ENCODE data around the gene AUTS2. TPM values are rescaled to one million over a fixed set of nuclear protein-coding genes. Genes with fewer than 3 reads are reported as not detected.

The AUTS2 gene
- total RNA-seq, 1 experiment from 2014 or later = 38.5 TPM

GRCh38 chr7:70379210-70379609, 780.9 kb downstream of the AUTS2 start:
- no peak overlapping the region for H3K4me3 ChIP-seq (ENCODE audit: low read length)
- H3K9ac ChIP-seq (ENCODE audit: low read length) = no peak overlapping the region
- peaks cover 14% of the 10 kb centered on the region for H3K4me1 ChIP-seq (ENCODE audit: low read length)
- H4K20me1 ChIP-seq (ENCODE audit: insufficient read depth, low read depth, low read length) = no peaks in the 10 kb centered on the region
- no peak overlapping the region for H2AFZ ChIP-seq (ENCODE audit: low read length)
- no peaks in the 10 kb centered on the region for H3K36me3 ChIP-seq (ENCODE audit: insufficient read depth, low read length)
- H3K27ac ChIP-seq (ENCODE audit: low read length) = no peak overlapping the region
- H3K9me2 ChIP-seq (replicated peaks; ENCODE audit: insufficient read depth, low read length) = no peaks in the 10 kb centered on the region
- H3K4me2 ChIP-seq (ENCODE audit: low read depth, low read length, poor library complexity, severe bottlenecking) = no peak overlapping the region
- H3K79me2 ChIP-seq (ENCODE audit: low read length) = no peaks in the 10 kb centered on the region
- H3K27me3 ChIP-seq (ENCODE audit: low read length) = no peaks in the 10 kb centered on the region
- no peaks in the 10 kb centered on the region for H3K9me3 ChIP-seq (ENCODE audit: low read length)
- DNase-seq = no peak

GRCh38 chr7:70380421-70381015, 782.2 kb downstream of the AUTS2 start:
- H3K9me2 ChIP-seq (replicated peaks; ENCODE audit: insufficient read depth, low read length) = no peaks in the 10 kb centered on the region
- H3K36me3 ChIP-seq (ENCODE audit: insufficient read depth, low read length) = no peaks in the 10 kb centered on the region
- no peaks in the 10 kb centered on the region for H3K9me3 ChIP-seq (ENCODE audit: low read length)
- no peaks in the 10 kb centered on the region for H4K20me1 ChIP-seq (ENCODE audit: insufficient read depth, low read depth, low read length)
- H3K79me2 ChIP-seq (ENCODE audit: low read length) = no peaks in the 10 kb centered on the region
- H3K27me3 ChIP-seq (ENCODE audit: low read length) = no peaks in the 10 kb centered on the region
- no peak overlapping the region for H3K4me2 ChIP-seq (ENCODE audit: low read depth, low read length, poor library complexity, severe bottlenecking)
- H3K27ac ChIP-seq (ENCODE audit: low read length) = no peak overlapping the region
- DNase-seq = no peak
- no peak overlapping the region for H3K4me3 ChIP-seq (ENCODE audit: low read length)
- H2AFZ ChIP-seq (ENCODE audit: low read length) = no peak overlapping the region
- peaks cover 22% of the 10 kb centered on the region for H3K4me1 ChIP-seq (ENCODE audit: low read length)
- H3K9ac ChIP-seq (ENCODE audit: low read length) = no peak overlapping the region

GRCh38 chr7:70383066-70383782, 784.9 kb downstream of the AUTS2 start:
- Histone ChIP-seq H3K27me3 (ENCODE audit: low read length) (no peaks in the 10 kb centered on the region), H3K36me3 (ENCODE audit: insufficient read depth, low read length) (no peaks in the 10 kb centered on the region), H3K9me2 (replicated peaks; ENCODE audit: insufficient read depth, low read length) (no peaks in the 10 kb centered on the region), H3K9ac (ENCODE audit: low read length) (no peak overlapping the region), H4K20me1 (ENCODE audit: insufficient read depth, low read depth, low read length) (no peaks in the 10 kb centered on the region), H3K79me2 (ENCODE audit: low read length) (no peaks in the 10 kb centered on the region), H3K27ac (ENCODE audit: low read length) (no peak overlapping the region), H2AFZ (ENCODE audit: low read length) (no peak overlapping the region), H3K4me1 (ENCODE audit: low read length) (peaks cover 11% of the 10 kb centered on the region), H3K4me2 (ENCODE audit: low read depth, low read length, poor library complexity, severe bottlenecking) (no peak overlapping the region), H3K4me3 (ENCODE audit: low read length) (no peak overlapping the region), H3K9me3 (ENCODE audit: low read length) (no peaks in the 10 kb centered on the region)
- DNase-seq = no peak

- H3K9ac ChIP-seq (ENCODE audit: low read length) = no peak overlapping the region
- H3K27ac ChIP-seq (ENCODE audit: low read length) = no peak overlapping the region
- no peaks in the 10 kb centered on the region for H3K36me3 ChIP-seq (ENCODE audit: insufficient read depth, low read length)
- no peak overlapping the region for H3K4me2 ChIP-seq (ENCODE audit: low read depth, low read length, poor library complexity, severe bottlenecking)
- H3K9me2 ChIP-seq (replicated peaks; ENCODE audit: insufficient read depth, low read length) = 0 out of 2 replicates have a peak, but pooled peaks cover 3% of the 10 kb centered on the region
- no peaks in the 10 kb centered on the region for H4K20me1 ChIP-seq (ENCODE audit: insufficient read depth, low read depth, low read length)
- no peak for DNase-seq
- no peaks in the 10 kb centered on the region for H3K79me2 ChIP-seq (ENCODE audit: low read length)
- no peaks in the 10 kb centered on the region for H3K27me3 ChIP-seq (ENCODE audit: low read length)
- H2AFZ ChIP-seq (ENCODE audit: low read length) = no peak overlapping the region
- H3K9me3 ChIP-seq (ENCODE audit: low read length) = no peaks in the 10 kb centered on the region
- H3K4me1 ChIP-seq (ENCODE audit: low read length) = peaks cover 11% of the 10 kb centered on the region
- no peak overlapping the region for H3K4me3 ChIP-seq (ENCODE audit: low read length)
Observed at GRCh38 chr7:70384024-70384423, 785.7 kb downstream of the AUTS2 start.

GRCh38 chr7:70384891-70385290, 786.6 kb downstream of the AUTS2 start:
- Histone ChIP-seq H3K9me3 (ENCODE audit: low read length) (no peaks in the 10 kb centered on the region), H3K9ac (ENCODE audit: low read length) (no peak overlapping the region), H3K9me2 (replicated peaks; ENCODE audit: insufficient read depth, low read length) (0 out of 2 replicates have a peak, but pooled peaks cover 3% of the 10 kb centered on the region), H3K4me1 (ENCODE audit: low read length) (peaks cover 11% of the 10 kb centered on the region), H3K4me3 (ENCODE audit: low read length) (no peak overlapping the region), H3K27ac (ENCODE audit: low read length) (no peak overlapping the region), H2AFZ (ENCODE audit: low read length) (no peak overlapping the region), H3K36me3 (ENCODE audit: insufficient read depth, low read length) (no peaks in the 10 kb centered on the region), H3K27me3 (ENCODE audit: low read length) (no peaks in the 10 kb centered on the region), H4K20me1 (ENCODE audit: insufficient read depth, low read depth, low read length) (no peaks in the 10 kb centered on the region), H3K79me2 (ENCODE audit: low read length) (no peaks in the 10 kb centered on the region), H3K4me2 (ENCODE audit: low read depth, low read length, poor library complexity, severe bottlenecking) (no peak overlapping the region)
- DNase-seq = no peak

- no peak for DNase-seq
- H3K4me1 ChIP-seq (ENCODE audit: low read length) = peaks cover 11% of the 10 kb centered on the region
- no peak overlapping the region for H3K4me3 ChIP-seq (ENCODE audit: low read length)
- H3K36me3 ChIP-seq (ENCODE audit: insufficient read depth, low read length) = no peaks in the 10 kb centered on the region
- no peaks in the 10 kb centered on the region for H3K9me3 ChIP-seq (ENCODE audit: low read length)
- H3K27me3 ChIP-seq (ENCODE audit: low read length) = no peaks in the 10 kb centered on the region
- no peaks in the 10 kb centered on the region for H3K79me2 ChIP-seq (ENCODE audit: low read length)
- no peak overlapping the region for H2AFZ ChIP-seq (ENCODE audit: low read length)
- no peak overlapping the region for H3K9ac ChIP-seq (ENCODE audit: low read length)
- no peak overlapping the region for H3K27ac ChIP-seq (ENCODE audit: low read length)
- no peak overlapping the region for H3K4me2 ChIP-seq (ENCODE audit: low read depth, low read length, poor library complexity, severe bottlenecking)
- H4K20me1 ChIP-seq (ENCODE audit: insufficient read depth, low read depth, low read length) = no peaks in the 10 kb centered on the region
- 0 out of 2 replicates have a peak, but pooled peaks cover 3% of the 10 kb centered on the region for H3K9me2 ChIP-seq (replicated peaks; ENCODE audit: insufficient read depth, low read length)
Observed at GRCh38 chr7:70387217-70387616, 788.9 kb downstream of the AUTS2 start.

- H3K4me2 ChIP-seq (ENCODE audit: low read depth, low read length, poor library complexity, severe bottlenecking) = no peak overlapping the region
- H3K4me3 ChIP-seq (ENCODE audit: low read length) = no peak overlapping the region
- H3K27ac ChIP-seq (ENCODE audit: low read length) = no peak overlapping the region
- 0 out of 2 replicates have a peak, but pooled peaks cover 3% of the 10 kb centered on the region for H3K9me2 ChIP-seq (replicated peaks; ENCODE audit: insufficient read depth, low read length)
- H3K4me1 ChIP-seq (ENCODE audit: low read length) = peaks cover 11% of the 10 kb centered on the region
- H3K36me3 ChIP-seq (ENCODE audit: insufficient read depth, low read length) = no peaks in the 10 kb centered on the region
- no peaks in the 10 kb centered on the region for H4K20me1 ChIP-seq (ENCODE audit: insufficient read depth, low read depth, low read length)
- no peak overlapping the region for H3K9ac ChIP-seq (ENCODE audit: low read length)
- H2AFZ ChIP-seq (ENCODE audit: low read length) = no peak overlapping the region
- H3K79me2 ChIP-seq (ENCODE audit: low read length) = no peaks in the 10 kb centered on the region
- no peak for DNase-seq
- H3K27me3 ChIP-seq (ENCODE audit: low read length) = no peaks in the 10 kb centered on the region
- no peaks in the 10 kb centered on the region for H3K9me3 ChIP-seq (ENCODE audit: low read length)
Observed at GRCh38 chr7:70389531-70390151, 791.4 kb downstream of the AUTS2 start.

- Histone ChIP-seq H3K4me3 (ENCODE audit: low read length) (no peak overlapping the region), H3K27me3 (ENCODE audit: low read length) (no peaks in the 10 kb centered on the region), H3K9me2 (replicated peaks; ENCODE audit: insufficient read depth, low read length) (0 out of 2 replicates have a peak, but pooled peaks cover 3% of the 10 kb centered on the region), H3K27ac (ENCODE audit: low read length) (no peak overlapping the region), H3K36me3 (ENCODE audit: insufficient read depth, low read length) (no peaks in the 10 kb centered on the region), H3K4me1 (ENCODE audit: low read length) (peaks cover 6% of the 10 kb centered on the region), H3K4me2 (ENCODE audit: low read depth, low read length, poor library complexity, severe bottlenecking) (no peak overlapping the region), H3K79me2 (ENCODE audit: low read length) (no peaks in the 10 kb centered on the region), H4K20me1 (ENCODE audit: insufficient read depth, low read depth, low read length) (no peaks in the 10 kb centered on the region), H3K9me3 (ENCODE audit: low read length) (no peaks in the 10 kb centered on the region), H3K9ac (ENCODE audit: low read length) (no peak overlapping the region), H2AFZ (ENCODE audit: low read length) (no peak overlapping the region)
- DNase-seq = no peak
Observed at GRCh38 chr7:70390251-70390650, 792.0 kb downstream of the AUTS2 start.

All from Karpas-422 (cell line).